SK-N-DZ (cell line): ENCODE data around the gene BEST1.

Experiments used
- small RNA-seq, 2 experiments: library from RNA; depleted of rRNA; stranded (forward); fragments of <200 nt; gene quantifications; one replicate each; pipeline ENCODE3, GENCODE V24; 2014

BEST1 gene

Small RNA genes lying within 50 kb of the gene (small RNA-seq; reads per million reads assigned to genes)
- 0 reads per million in 2 experiments for gene RNU6-1243P
